HEK293 (cell line): ENCODE measurements around the gene FOXC1.

Experiments
- CTCF ChIA-PET: fragments of 350-600 bp; formaldehyde crosslinking; extraction: SDS; loops from one replicate; lab custom pipeline; 2021; ENCODE audit warnings: antibody characterized with exemption; lab: Yijun Ruan, JAX
- POLR2A ChIA-PET: fragments of 300-600 bp; formaldehyde crosslinking; extraction: SDS; loops from one replicate; lab custom pipeline; 2020; ENCODE audit warnings: antibody characterized with exemption, inconsistent platforms; lab: Yijun Ruan, JAX
- H3K27ac ChIP-seq: fragments of 200-500 bp; sonication (Bioruptor generic); 2 replicates; pipeline ENCODE4 v1.5.1; 2014; ENCODE audit warnings: low read depth, low read length, control low read depth, inconsistent platforms; ENCODE audit errors: extremely low read depth
- H3K36me3 ChIP-seq, 2 experiments: fragments of 200-500 bp in 1 of 2; sonication (Bioruptor generic) in 1 of 2; 1 replicate in 1 of 2; 2 replicates in 1 of 2; pipeline ENCODE4 v1.5.1; 2014 to 2017; ENCODE audit warnings: inconsistent platforms in 2 of 2, low read length in 2 of 2; ENCODE audit not compliant: control insufficient read depth in 2 of 2, insufficient read depth in 1 of 2
- H3K4me1 ChIP-seq: fragments of 200-500 bp; sonication (Bioruptor generic); 2 replicates; pipeline ENCODE4 v1.5.1; 2014; ENCODE audit warnings: mild to moderate bottlenecking, low read length, inconsistent platforms; ENCODE audit not compliant: control insufficient read depth, insufficient read depth
- H3K4me3 ChIP-seq: 2 replicates; pipeline ENCODE4 v1.5.1; 2011; ENCODE audit warnings: low read depth, mild to moderate bottlenecking, control low read depth, low read length, moderate library complexity
- H3K9me3 ChIP-seq: fragments of 200-500 bp; sonication (Bioruptor generic); 2 replicates; pipeline ENCODE4 v1.5.1; 2014; ENCODE audit warnings: low read depth, low read length, inconsistent platforms; ENCODE audit not compliant: control insufficient read depth, insufficient read depth
- ATF2 ChIP-seq: fragments of 450-650 bp; formaldehyde crosslinking; IDR thresholded peaks from 2 replicates; pipeline ENCODE4 v1.5.1; 2016; ENCODE audit warnings: missing biosample characterization, missing genetic modification characterization, low read depth
- FEZF1 ChIP-seq: fragments of 450-650 bp; formaldehyde crosslinking; IDR thresholded peaks from 2 replicates; pipeline ENCODE4 v1.5.1; 2016; ENCODE audit warnings: missing biosample characterization, missing genetic modification characterization
- KLF9 ChIP-seq: fragments of 450-650 bp; formaldehyde crosslinking; IDR thresholded peaks from 2 replicates; pipeline ENCODE4 v1.5.1; 2016; ENCODE audit warnings: missing biosample characterization, missing genetic modification characterization, low read depth
- MEIS1 ChIP-seq: sonication (generic); formaldehyde crosslinking; IDR thresholded peaks from 2 replicates; pipeline ENCODE4 v1.8.1; 2022; ENCODE audit warnings: missing genetic modification reagents, mild to moderate bottlenecking, borderline replicate concordance
- PRDM4 ChIP-seq: fragments of 450-650 bp; formaldehyde crosslinking; IDR thresholded peaks from 2 replicates; pipeline ENCODE4 v1.5.1; 2017; ENCODE audit warnings: missing biosample characterization, missing genetic modification characterization
- RBAK ChIP-seq: fragments of 450-650 bp; formaldehyde crosslinking; IDR thresholded peaks from 2 replicates; pipeline ENCODE4 v1.5.1; 2016; ENCODE audit warnings: missing biosample characterization, missing genetic modification characterization
- SETDB1 ChIP-seq: IDR thresholded peaks from one replicate; pipeline ENCODE4 v1.6.1; 2017; ENCODE audit warnings: mild to moderate bottlenecking, low read length, moderate library complexity, mixed read lengths; ENCODE audit not compliant: insufficient read length
- ZBTB17 ChIP-seq: fragments of 450-650 bp; formaldehyde crosslinking; IDR thresholded peaks from 2 replicates; pipeline ENCODE4 v1.5.1; 2016; ENCODE audit warnings: missing biosample characterization, missing genetic modification characterization
- ZBTB44 ChIP-seq: fragments of 450-650 bp; IDR thresholded peaks from 2 replicates; pipeline ENCODE4 v1.5.1; 2018; ENCODE audit warnings: missing biosample characterization, mild to moderate bottlenecking, missing genetic modification characterization
- ZIC2 ChIP-seq: fragments of 450-650 bp; formaldehyde crosslinking; IDR thresholded peaks from 2 replicates; pipeline ENCODE4 v1.5.1; 2016; ENCODE audit warnings: missing biosample characterization, missing genetic modification characterization
- ZNF10 ChIP-seq: fragments of 450-650 bp; formaldehyde crosslinking; IDR thresholded peaks from 2 replicates; pipeline ENCODE4 v1.5.1; 2017; ENCODE audit warnings: missing biosample characterization, missing genetic modification characterization
- ZNF112 ChIP-seq: fragments of 450-650 bp; formaldehyde crosslinking; IDR thresholded peaks from 2 replicates; pipeline ENCODE4 v1.5.0; 2017; ENCODE audit warnings: missing biosample characterization, missing genetic modification characterization
- ZNF121 ChIP-seq: fragments of 450-650 bp; formaldehyde crosslinking; IDR thresholded peaks from 2 replicates; pipeline ENCODE4 v1.5.1; 2016; ENCODE audit warnings: missing biosample characterization, missing genetic modification characterization
- ZNF133 ChIP-seq: fragments of 450-650 bp; formaldehyde crosslinking; IDR thresholded peaks from 2 replicates; pipeline ENCODE4 v1.5.1; 2016; ENCODE audit warnings: missing biosample characterization, missing genetic modification characterization
- ZNF138 ChIP-seq: fragments of 450-650 bp; formaldehyde crosslinking; IDR thresholded peaks from 2 replicates; pipeline ENCODE4 v1.5.1; 2016; ENCODE audit warnings: missing biosample characterization, missing genetic modification characterization, borderline replicate concordance
- ZNF174 ChIP-seq: fragments of 450-650 bp; formaldehyde crosslinking; IDR thresholded peaks from 2 replicates; pipeline ENCODE4 v1.5.0; 2017; ENCODE audit warnings: missing biosample characterization, mild to moderate bottlenecking, missing genetic modification characterization
- ZNF223 ChIP-seq: fragments of 450-650 bp; formaldehyde crosslinking; IDR thresholded peaks from 2 replicates; pipeline ENCODE4 v1.5.1; 2016; ENCODE audit warnings: missing biosample characterization, missing genetic modification characterization
- ZNF292 ChIP-seq: fragments of 450-650 bp; formaldehyde crosslinking; IDR thresholded peaks from 2 replicates; pipeline ENCODE4 v1.5.1; 2016; ENCODE audit warnings: low read depth, missing biosample characterization, missing genetic modification characterization, borderline replicate concordance
- ZNF302 ChIP-seq: fragments of 450-650 bp; formaldehyde crosslinking; IDR thresholded peaks from 2 replicates; pipeline ENCODE4 v1.5.1; 2016; ENCODE audit warnings: missing biosample characterization, missing genetic modification characterization, low read depth
- ZNF404 ChIP-seq: fragments of 450-650 bp; formaldehyde crosslinking; IDR thresholded peaks from 2 replicates; pipeline ENCODE4 v1.5.1; 2017; ENCODE audit warnings: missing biosample characterization, missing genetic modification characterization
- ZNF48 ChIP-seq: fragments of 450-650 bp; formaldehyde crosslinking; IDR thresholded peaks from 2 replicates; pipeline ENCODE4 v1.5.1; 2016; ENCODE audit warnings: missing biosample characterization, missing genetic modification characterization
- ZNF501 ChIP-seq: fragments of 450-650 bp; formaldehyde crosslinking; IDR thresholded peaks from 2 replicates; pipeline ENCODE4 v1.5.1; 2016; ENCODE audit warnings: missing biosample characterization, missing genetic modification characterization
- ZNF555 ChIP-seq: fragments of 450-650 bp; formaldehyde crosslinking; conservative IDR thresholded peaks from 2 replicates; pipeline ENCODE4 v1.5.1; 2017; ENCODE audit warnings: missing biosample characterization, mild to moderate bottlenecking, missing genetic modification characterization, inconsistent platforms
- ZNF596 ChIP-seq: fragments of 450-650 bp; IDR thresholded peaks from 2 replicates; pipeline ENCODE4 v1.5.0; 2018; ENCODE audit warnings: missing biosample characterization, mild to moderate bottlenecking, missing genetic modification characterization, moderate library complexity
- ZNF654 ChIP-seq: fragments of 450-650 bp; formaldehyde crosslinking; IDR thresholded peaks from 2 replicates; pipeline ENCODE4 v1.5.1; 2016; ENCODE audit warnings: low read depth, missing biosample characterization, missing genetic modification characterization
- ZNF660 ChIP-seq: fragments of 450-650 bp; IDR thresholded peaks from 2 replicates; pipeline ENCODE4 v1.5.1; 2018; ENCODE audit warnings: missing biosample characterization, mild to moderate bottlenecking, missing genetic modification characterization
- ZNF692 ChIP-seq: fragments of 450-650 bp; formaldehyde crosslinking; IDR thresholded peaks from 2 replicates; pipeline ENCODE4 v1.5.1; 2016; ENCODE audit warnings: missing biosample characterization, missing genetic modification characterization
- ZNF777 ChIP-seq: fragments of 450-650 bp; formaldehyde crosslinking; IDR thresholded peaks from 2 replicates; pipeline ENCODE4 v1.5.1; 2017; ENCODE audit warnings: missing biosample characterization, missing genetic modification characterization, borderline replicate concordance
- ZNF785 ChIP-seq: fragments of 450-650 bp; formaldehyde crosslinking; IDR thresholded peaks from 2 replicates; pipeline ENCODE4 v1.5.1; 2016; ENCODE audit warnings: missing biosample characterization, missing genetic modification characterization
- ZNF843 ChIP-seq: fragments of 450-650 bp; formaldehyde crosslinking; IDR thresholded peaks from 2 replicates; pipeline ENCODE4 v1.5.1; 2016; ENCODE audit warnings: missing biosample characterization, missing genetic modification characterization
- ZSCAN23 ChIP-seq: fragments of 450-650 bp; formaldehyde crosslinking; IDR thresholded peaks from 2 replicates; pipeline ENCODE4 v1.5.1; 2016; ENCODE audit warnings: missing biosample characterization, missing genetic modification characterization
- ZSCAN4 ChIP-seq: fragments of 450-650 bp; formaldehyde crosslinking; IDR thresholded peaks from 2 replicates; pipeline ENCODE4 v1.5.1; 2017; ENCODE audit warnings: missing biosample characterization, missing genetic modification characterization

The FOXC1 gene

GRCh38 chr6:1600063-1600763, 9.5 kb upstream of the FOXC1 start:
- no peaks in the 10 kb centered on the region for H3K36me3 ChIP-seq
- H3K4me3 ChIP-seq: no peak overlapping the region
- H3K4me1 ChIP-seq: peaks cover 38% of the 10 kb centered on the region
- peak overlapping the region; percentile 90; the same call in 1 of the 2 replicates for H3K27ac ChIP-seq
- POLR2A ChIA-PET: interaction anchor here (0.6 kb wide), 1 partner anchor 752 kb away, joined by 3 read pairs; no protein-coding TSS in a partner anchor
- H3K9me3 ChIP-seq: no peaks in the 10 kb centered on the region
- CTCF ChIA-PET: interaction anchor here (0.6 to 1.8 kb wide), 8 partner anchors 28 to 1034 kb away, joined by 3 to 7 read pairs (median 4); no protein-coding TSS in a partner anchor
- TF ChIP-seq ZNF112 (no peak), ZBTB44 (tag by site-specific recombination) (no peak), FEZF1 (tag by site-specific recombination) (no peak), ZNF501 (tag by site-specific recombination) (no peak), ZNF785 (tag by site-specific recombination) (no peak), ZSCAN23 (tag by site-specific recombination) (no peak), ZNF777 (no peak), ZNF654 (tag by site-specific recombination) (no peak), ZNF121 (tag by site-specific recombination) (no peak), ZNF174 (tag by site-specific recombination) (no peak), SETDB1 (no peak), RBAK (tag by site-specific recombination) (no peak), ZNF596 (no peak), ZBTB17 (tag by site-specific recombination) (peak; percentile 21; the same call in 1 of the 2 replicates), ZNF843 (tag by site-specific recombination) (0 out of 2 replicates have a peak, but pooled peaks have one; percentile 20), ZNF292 (tag by site-specific recombination) (no peak), ZIC2 (no peak), ATF2 (tag by site-specific recombination) (no peak), ZNF692 (tag by site-specific recombination) (no peak), ZNF302 (tag by site-specific recombination) (no peak), PRDM4 (tag by site-specific recombination) (no peak), ZNF138 (tag by site-specific recombination) (no peak), MEIS1 (CRISPR knock-in tag) (no peak), KLF9 (tag by site-specific recombination) (no peak), ZNF555 (tag by site-specific recombination) (no peak), ZNF133 (tag by site-specific recombination) (no peak), ZNF660 (tag by site-specific recombination) (no peak), ZNF404 (tag by site-specific recombination) (no peak), ZSCAN4 (peak; percentile 87), ZNF48 (no peak), ZNF10 (tag by site-specific recombination) (no peak), ZNF223 (tag by site-specific recombination) (no peak)
